ENCODE data around the gene SDK2. TPM values are rescaled to one million over a fixed set of nuclear protein-coding genes. Genes with fewer than 3 reads are reported as not detected.

The SDK2 gene
- total and polyA plus RNA-seq, 2 donors from 2014 or later, result 0.37 to 2.4 TPM

GRCh38 chr17:73635101-73635817 is 9.0 kb downstream of the SDK2 start:
- Histone ChIP-seq H3K4me3 (ENCODE audit: low read length in 3 of 3) (no peak overlapping the region), H3K9ac (ENCODE audit: low read length in 3 of 3) (no peak overlapping the region), H3K27ac (ENCODE audit: low read depth in 2 of 2, low read length in 2 of 2) (no peak overlapping the region), H3K27me3 (ENCODE audit: control insufficient read depth, insufficient read depth, low read length) (no peaks in the 10 kb centered on the region), H3K36me3 (ENCODE audit: control insufficient read depth in 2 of 3, insufficient read depth in 3 of 3, low read length in 3 of 3) (no peaks in the 10 kb centered on the region), H3K4me1 (ENCODE audit: control insufficient read depth in 2 of 3, insufficient read depth in 2 of 3, low read depth in 1 of 3, low read length in 3 of 3) (no peaks in the 10 kb centered on the region), H3K9me3 (ENCODE audit: control insufficient read depth in 2 of 3, insufficient read depth in 1 of 3, low read length in 3 of 3) (no peaks in the 10 kb centered on the region)
- DNase-seq, result no peak
- no peak for FAIRE-seq
- intact Hi-C loops (cut with DNase I), result no loop called here
- TF ChIP-seq, protein P1, sequence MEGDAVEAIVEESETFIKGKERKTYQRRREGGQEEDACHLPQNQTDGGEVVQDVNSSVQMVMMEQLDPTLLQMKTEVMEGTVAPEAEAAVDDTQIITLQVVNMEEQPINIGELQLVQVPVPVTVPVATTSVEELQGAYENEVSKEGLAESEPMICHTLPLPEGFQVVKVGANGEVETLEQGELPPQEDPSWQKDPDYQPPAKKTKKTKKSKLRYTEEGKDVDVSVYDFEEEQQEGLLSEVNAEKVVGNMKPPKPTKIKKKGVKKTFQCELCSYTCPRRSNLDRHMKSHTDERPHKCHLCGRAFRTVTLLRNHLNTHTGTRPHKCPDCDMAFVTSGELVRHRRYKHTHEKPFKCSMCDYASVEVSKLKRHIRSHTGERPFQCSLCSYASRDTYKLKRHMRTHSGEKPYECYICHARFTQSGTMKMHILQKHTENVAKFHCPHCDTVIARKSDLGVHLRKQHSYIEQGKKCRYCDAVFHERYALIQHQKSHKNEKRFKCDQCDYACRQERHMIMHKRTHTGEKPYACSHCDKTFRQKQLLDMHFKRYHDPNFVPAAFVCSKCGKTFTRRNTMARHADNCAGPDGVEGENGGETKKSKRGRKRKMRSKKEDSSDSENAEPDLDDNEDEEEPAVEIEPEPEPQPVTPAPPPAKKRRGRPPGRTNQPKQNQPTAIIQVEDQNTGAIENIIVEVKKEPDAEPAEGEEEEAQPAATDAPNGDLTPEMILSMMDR (IDR thresholded peaks at IDR 0.05; ENCODE audit: borderline replicate concordance, extremely low read depth, insufficient read depth), result no peak

DNA sequence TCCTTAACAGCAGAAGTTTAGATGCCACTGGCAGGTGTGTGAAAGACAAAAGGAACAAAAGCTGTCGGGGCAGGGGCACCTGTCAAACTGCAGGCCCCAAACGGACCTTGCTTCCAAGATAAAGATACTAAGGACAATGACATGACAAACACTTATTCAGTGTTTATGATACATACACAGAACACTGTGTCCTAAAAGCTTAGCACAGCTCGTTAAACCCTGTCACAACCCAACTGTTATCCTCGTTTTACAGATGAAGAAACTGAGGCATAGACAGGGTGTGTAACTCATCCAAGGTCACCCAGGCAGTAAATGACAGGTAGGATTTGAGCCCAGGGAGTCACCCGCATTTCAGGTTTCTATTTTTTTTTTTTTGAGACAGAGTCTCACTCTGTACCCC is 9.6 kb downstream of the SDK2 start:
- intact Hi-C loops (cut with DNase I), result no loop called here
- TF ChIP-seq, protein P1 (IDR thresholded peaks at IDR 0.05; ENCODE audit: borderline replicate concordance, extremely low read depth, insufficient read depth), result no peak

DNA sequence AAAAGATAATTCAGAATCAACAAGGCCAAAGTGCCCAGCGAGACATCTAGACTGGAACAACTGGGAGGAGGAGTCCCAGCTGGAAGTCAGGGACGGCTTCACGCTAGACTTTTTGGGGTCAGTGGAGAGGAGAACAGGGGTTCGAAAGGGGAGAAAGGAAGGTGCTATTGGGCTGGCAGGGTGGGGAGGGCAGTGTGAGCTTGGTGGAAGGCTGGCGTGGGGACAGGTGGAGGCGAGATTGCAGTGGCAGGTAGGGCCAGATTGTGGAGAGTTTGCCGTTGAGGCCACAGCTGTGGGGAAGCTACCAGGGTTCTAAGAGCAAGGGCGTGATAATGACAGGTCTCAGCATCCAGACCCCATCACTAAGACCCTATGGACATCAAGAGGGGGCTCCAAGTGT is 10.5 kb downstream of the SDK2 start:
- Histone ChIP-seq H3K9me3 (ENCODE audit: control insufficient read depth in 2 of 3, insufficient read depth in 1 of 3, low read length in 3 of 3) (no peaks in the 10 kb centered on the region), H3K4me3 (ENCODE audit: low read length in 3 of 3) (no peak overlapping the region), H3K4me1 (ENCODE audit: control insufficient read depth in 2 of 3, insufficient read depth in 2 of 3, low read depth in 1 of 3, low read length in 3 of 3) (no peaks in the 10 kb centered on the region), H3K9ac (ENCODE audit: low read length in 3 of 3) (no peak overlapping the region), H3K27me3 (ENCODE audit: control insufficient read depth, insufficient read depth, low read length) (no peaks in the 10 kb centered on the region), H3K27ac (ENCODE audit: low read depth in 2 of 2, low read length in 2 of 2) (no peak overlapping the region), H3K36me3 (ENCODE audit: control insufficient read depth in 2 of 3, insufficient read depth in 3 of 3, low read length in 3 of 3) (no peaks in the 10 kb centered on the region)
- FAIRE-seq (no peak), DNase-seq (no peak)
- TF ChIP-seq, protein P1 (IDR thresholded peaks at IDR 0.05; ENCODE audit: borderline replicate concordance, extremely low read depth, insufficient read depth), result no peak
- intact Hi-C loops (cut with DNase I), result no loop called here

More for the DNA sequence above, 9.6 kb downstream of the SDK2 start:
- Histone ChIP-seq H3K36me3 (ENCODE audit: control insufficient read depth in 2 of 3, insufficient read depth in 3 of 3, low read length in 3 of 3) (no peaks in the 10 kb centered on the region), H3K27me3 (ENCODE audit: control insufficient read depth, insufficient read depth, low read length) (no peaks in the 10 kb centered on the region), H3K9me3 (ENCODE audit: control insufficient read depth in 2 of 3, insufficient read depth in 1 of 3, low read length in 3 of 3) (no peaks in the 10 kb centered on the region), H3K27ac (ENCODE audit: low read depth in 2 of 2, low read length in 2 of 2) (no peak overlapping the region), H3K9ac (ENCODE audit: low read length in 3 of 3) (no peak overlapping the region), H3K4me3 (ENCODE audit: low read length in 3 of 3) (no peak overlapping the region), H3K4me1 (ENCODE audit: control insufficient read depth in 2 of 3, insufficient read depth in 2 of 3, low read depth in 1 of 3, low read length in 3 of 3) (no peaks in the 10 kb centered on the region)
- FAIRE-seq, result no peak
- DNase-seq, result no peak

DNA sequence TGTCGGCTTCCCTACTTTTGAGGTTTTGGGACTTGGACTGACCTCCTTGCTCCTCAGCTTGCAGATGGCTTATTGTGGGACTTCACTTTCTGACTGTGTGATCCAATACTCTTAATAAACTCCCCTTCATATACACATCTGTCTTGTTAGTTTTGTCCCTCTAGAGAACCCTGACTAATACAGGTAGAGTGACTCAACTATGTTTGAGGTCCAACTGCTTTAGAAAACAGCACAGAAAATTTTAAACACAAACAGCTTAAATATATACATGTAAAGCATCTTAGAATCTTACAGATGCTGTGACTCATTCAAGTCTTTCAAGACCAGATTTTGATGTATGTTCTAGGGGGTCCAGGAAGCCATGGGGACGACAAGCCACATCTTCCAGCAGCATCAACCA is 11.7 kb downstream of the SDK2 start:
- no peak overlapping the region for H3K27ac ChIP-seq (ENCODE audit: low read depth in 2 of 2, low read length in 2 of 2)
- intact Hi-C loops (cut with DNase I), result no loop called here
- H3K4me3 ChIP-seq (ENCODE audit: low read length in 3 of 3), result no peak overlapping the region
- H3K36me3 ChIP-seq (ENCODE audit: control insufficient read depth in 2 of 3, insufficient read depth in 3 of 3, low read length in 3 of 3), result no peaks in the 10 kb centered on the region
- H3K4me1 ChIP-seq (ENCODE audit: control insufficient read depth in 2 of 3, insufficient read depth in 2 of 3, low read depth in 1 of 3, low read length in 3 of 3), result no peaks in the 10 kb centered on the region
- TF ChIP-seq, protein P1 (IDR thresholded peaks at IDR 0.05; ENCODE audit: borderline replicate concordance, extremely low read depth, insufficient read depth), result no peak
- no peaks in the 10 kb centered on the region for H3K27me3 ChIP-seq (ENCODE audit: control insufficient read depth, insufficient read depth, low read length)
- FAIRE-seq (no peak), DNase-seq (no peak)
- no peak overlapping the region for H3K9ac ChIP-seq (ENCODE audit: low read length in 3 of 3)
- H3K9me3 ChIP-seq (ENCODE audit: control insufficient read depth in 2 of 3, insufficient read depth in 1 of 3, low read length in 3 of 3), result no peaks in the 10 kb centered on the region

Measured in kidney (tissue), 14 donors.